PFSK-1 (cell line): ENCODE results near the gene EGR4.

Experiments used
- FOXP2 ChIP-seq: optimal IDR thresholded peaks from 2 replicates; pipeline ENCODE3; 2011; ENCODE audit warnings: borderline replicate concordance, control low read depth, inconsistent platforms; ENCODE audit not compliant: insufficient read depth; ENCODE audit errors: extremely low read length, extremely low read depth
- POLR2AphosphoS5 ChIP-seq: IDR thresholded peaks from 2 replicates; pipeline ENCODE4 v1.6.1; 2012; ENCODE audit warnings: low read depth, mild to moderate bottlenecking, control low read depth, low read length, moderate library complexity
- SIN3A ChIP-seq: IDR thresholded peaks from 2 replicates; pipeline ENCODE4 v1.6.1; 2012; ENCODE audit warnings: mild to moderate bottlenecking, low read length, moderate library complexity, borderline replicate concordance; ENCODE audit not compliant: insufficient read depth
- TAF1 ChIP-seq: IDR thresholded peaks from 2 replicates; pipeline ENCODE4 v1.6.1; 2012; ENCODE audit warnings: low read length, control low read depth, borderline replicate concordance; ENCODE audit not compliant: insufficient read depth
- TF ChIP-seq, protein P1 (sequence below), 2 experiments: IDR thresholded peaks; 2 replicates each; pipeline versions ENCODE4 v1.6.1 to v1.8.0; 2011 to 2012; ENCODE audit warnings: low read depth in 2 of 2, low read length in 2 of 2, control low read depth in 1 of 2, inconsistent platforms in 1 of 2, mild to moderate bottlenecking in 1 of 2, moderate library complexity in 1 of 2; ENCODE audit not compliant: insufficient read depth in 1 of 2

The EGR4 gene

DNA sequence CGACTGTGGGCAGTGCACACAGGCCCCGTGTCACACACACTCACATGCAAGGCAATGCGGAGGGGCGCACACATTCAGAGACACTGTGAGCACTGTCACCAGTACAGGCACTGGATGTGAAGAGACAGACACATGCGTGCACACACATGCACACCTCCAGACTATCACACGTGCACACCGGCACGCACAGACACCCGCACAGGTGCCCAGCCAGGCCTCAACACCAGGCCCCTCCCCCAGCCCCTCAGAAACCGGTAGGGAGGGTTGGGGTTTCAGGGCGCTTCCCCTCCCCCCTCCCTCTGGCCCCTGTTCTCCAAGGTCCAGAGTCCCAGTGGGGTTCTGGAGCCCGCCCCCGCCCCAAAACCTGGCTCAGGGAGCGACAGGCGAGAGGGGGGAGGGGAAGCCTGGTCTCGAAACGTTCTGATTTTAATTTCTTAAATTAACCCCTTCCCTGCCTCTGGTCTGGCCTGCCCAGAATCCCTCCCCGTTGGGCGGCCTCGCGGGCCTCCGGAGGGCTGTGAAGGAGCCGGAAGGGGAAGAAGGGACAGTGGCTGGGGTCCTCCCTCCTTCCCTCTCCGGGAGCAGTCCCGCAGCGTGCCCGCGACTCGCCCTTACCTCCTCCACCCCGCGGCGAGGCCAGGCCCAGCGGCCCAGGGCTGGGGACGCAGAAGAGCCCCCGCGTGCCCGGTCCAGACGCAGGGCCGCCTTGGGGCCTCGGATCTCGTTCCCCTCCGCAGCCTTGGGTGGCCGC lies 9.6 kb downstream of the EGR4 start:
- TF ChIP-seq FOXP2, result peak; percentile 16
- TF ChIP-seq, protein P1, sequence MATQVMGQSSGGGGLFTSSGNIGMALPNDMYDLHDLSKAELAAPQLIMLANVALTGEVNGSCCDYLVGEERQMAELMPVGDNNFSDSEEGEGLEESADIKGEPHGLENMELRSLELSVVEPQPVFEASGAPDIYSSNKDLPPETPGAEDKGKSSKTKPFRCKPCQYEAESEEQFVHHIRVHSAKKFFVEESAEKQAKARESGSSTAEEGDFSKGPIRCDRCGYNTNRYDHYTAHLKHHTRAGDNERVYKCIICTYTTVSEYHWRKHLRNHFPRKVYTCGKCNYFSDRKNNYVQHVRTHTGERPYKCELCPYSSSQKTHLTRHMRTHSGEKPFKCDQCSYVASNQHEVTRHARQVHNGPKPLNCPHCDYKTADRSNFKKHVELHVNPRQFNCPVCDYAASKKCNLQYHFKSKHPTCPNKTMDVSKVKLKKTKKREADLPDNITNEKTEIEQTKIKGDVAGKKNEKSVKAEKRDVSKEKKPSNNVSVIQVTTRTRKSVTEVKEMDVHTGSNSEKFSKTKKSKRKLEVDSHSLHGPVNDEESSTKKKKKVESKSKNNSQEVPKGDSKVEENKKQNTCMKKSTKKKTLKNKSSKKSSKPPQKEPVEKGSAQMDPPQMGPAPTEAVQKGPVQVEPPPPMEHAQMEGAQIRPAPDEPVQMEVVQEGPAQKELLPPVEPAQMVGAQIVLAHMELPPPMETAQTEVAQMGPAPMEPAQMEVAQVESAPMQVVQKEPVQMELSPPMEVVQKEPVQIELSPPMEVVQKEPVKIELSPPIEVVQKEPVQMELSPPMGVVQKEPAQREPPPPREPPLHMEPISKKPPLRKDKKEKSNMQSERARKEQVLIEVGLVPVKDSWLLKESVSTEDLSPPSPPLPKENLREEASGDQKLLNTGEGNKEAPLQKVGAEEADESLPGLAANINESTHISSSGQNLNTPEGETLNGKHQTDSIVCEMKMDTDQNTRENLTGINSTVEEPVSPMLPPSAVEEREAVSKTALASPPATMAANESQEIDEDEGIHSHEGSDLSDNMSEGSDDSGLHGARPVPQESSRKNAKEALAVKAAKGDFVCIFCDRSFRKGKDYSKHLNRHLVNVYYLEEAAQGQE (IDR thresholded peaks at IDR 0.05; ENCODE audit: insufficient read depth in 1 of 2, low read depth in 2 of 2, low read length in 2 of 2), result no peak

- TF ChIP-seq POLR2AphosphoS5, result no peak
- TF ChIP-seq TAF1, result no peak
- TF ChIP-seq FOXP2, result no peak
- TF ChIP-seq, protein P1 (IDR thresholded peaks at IDR 0.05; ENCODE audit: insufficient read depth in 1 of 2, low read depth in 2 of 2, low read length in 2 of 2), result no peak
- no peak for TF ChIP-seq SIN3A
Measured at GRCh38 chr2:73282924-73283544, 10.3 kb downstream of the EGR4 start.

DNA sequence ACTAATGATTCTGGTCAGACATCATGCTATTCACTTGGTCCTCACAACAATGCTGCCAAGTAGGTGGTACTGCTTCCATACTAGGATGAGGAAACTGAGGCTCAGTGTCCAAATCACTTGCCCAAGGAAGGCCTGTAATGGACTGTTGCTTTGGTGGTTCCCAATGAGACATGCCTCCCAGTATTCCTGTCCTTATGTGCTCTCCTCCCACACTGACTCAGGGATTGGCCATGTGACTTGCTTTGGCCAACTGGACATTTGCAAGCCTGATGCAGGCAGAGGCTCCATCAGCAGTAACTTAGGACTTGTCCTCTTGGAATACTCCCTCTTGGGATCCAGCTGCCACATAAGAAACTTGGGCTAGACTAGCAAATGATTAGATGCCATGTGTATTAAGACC lies 12.1 kb downstream of the EGR4 start:
- TF ChIP-seq SIN3A (no peak), FOXP2 (no peak), POLR2AphosphoS5 (no peak)
- TF ChIP-seq, protein P1 (IDR thresholded peaks at IDR 0.05; ENCODE audit: insufficient read depth in 1 of 2, low read depth in 2 of 2, low read length in 2 of 2), result no peak

DNA sequence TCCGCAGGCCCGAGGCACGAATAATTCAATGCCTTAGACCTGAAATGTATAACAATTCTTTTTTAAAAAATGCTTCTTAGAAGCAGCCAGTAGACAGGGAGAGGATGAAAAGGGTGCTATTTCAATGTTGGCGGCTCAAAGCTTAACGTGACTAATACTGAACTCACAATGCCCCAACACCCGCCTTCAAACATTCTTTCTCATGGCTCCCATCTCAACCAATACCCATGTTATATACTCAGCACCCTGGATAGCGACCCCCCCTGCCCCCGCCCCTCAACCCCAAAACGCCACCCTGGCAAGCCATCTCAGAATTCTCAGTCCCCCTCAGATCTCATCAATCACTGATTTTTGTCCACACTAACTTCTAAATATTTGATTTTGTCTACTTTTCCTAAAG lies 13.5 kb downstream of the EGR4 start:
- TF ChIP-seq, protein P1 (IDR thresholded peaks at IDR 0.05; ENCODE audit: insufficient read depth in 1 of 2, low read depth in 2 of 2, low read length in 2 of 2), result peak; percentile 42 to 86; a peak in 2 of 4 replicates
- no peak for TF ChIP-seq FOXP2

- TF ChIP-seq POLR2AphosphoS5 (no peak), SIN3A (no peak), FOXP2 (no peak), TAF1 (no peak)
- TF ChIP-seq, protein P1 (IDR thresholded peaks at IDR 0.05; ENCODE audit: insufficient read depth in 1 of 2, low read depth in 2 of 2, low read length in 2 of 2), result no peak
Measured at GRCh38 chr2:73272270-73272669, 21.1 kb downstream of the EGR4 start.
